ENCODE measurements around the gene DQX1.
"Not testable (repeated sequence)": the region's sequence is repeated elsewhere in the genome, so short reads cannot be mapped to it uniquely, and the experiment has no call there.

- TF ChIP-seq CTCF (IDR thresholded peaks at IDR 0.05; ENCODE audit: poor library complexity, severe bottlenecking); REST (IDR thresholded peaks at IDR 0.05; ENCODE audit: borderline replicate concordance); POLR2AphosphoS5 (IDR thresholded peaks at IDR 0.05); SMC3 (conservative IDR thresholded peaks at IDR 0.05; ENCODE audit: poor library complexity); EZH2 (IDR thresholded peaks at IDR 0.05; ENCODE audit: borderline replicate concordance, insufficient read depth, low read length, poor library complexity, severe bottlenecking); EP300 (conservative IDR thresholded peaks at IDR 0.05; ENCODE audit: poor library complexity, severe bottlenecking); MXI1 (conservative IDR thresholded peaks at IDR 0.05; ENCODE audit: poor library complexity, severe bottlenecking); TAF1 (IDR thresholded peaks at IDR 0.05; ENCODE audit: low read depth): not testable (repeated sequence)
Observed at GRCh38 chr2:74483675-74484164, 42.3 kb downstream of the DQX1 start.
